ENCODE results near the gene GRIFIN.
"Not testable (repeated sequence)": the region's sequence is repeated elsewhere in the genome, so short reads cannot be mapped to it uniquely, and the experiment has no call there.

GRIFIN gene

GRCh38 chr7:2459674-2460073 lies 16.5 kb downstream of the GRIFIN start:
- DNase-seq (ENCODE audit: low read depth in 2 of 2): no peak

- DNase-seq (ENCODE audit: low read depth in 2 of 2): not testable (repeated sequence)
Observed at GRCh38 chr7:2453849-2454248, 22.3 kb downstream of the GRIFIN start.

- no peak for DNase-seq (ENCODE audit: low read depth in 2 of 2)
Observed at GRCh38 chr7:2452643-2453270, 23.4 kb downstream of the GRIFIN start.

GRCh38 chr7:2452074-2452507 lies 24.1 kb downstream of the GRIFIN start:
- no peak for DNase-seq (ENCODE audit: low read depth in 2 of 2)

- peak; percentile 63 for DNase-seq (ENCODE audit: low read depth in 2 of 2)
Observed at GRCh38 chr7:2451171-2452073, 24.8 kb downstream of the GRIFIN start.

- no peak for DNase-seq (ENCODE audit: low read depth in 2 of 2)
Observed at GRCh38 chr7:2450198-2451107, 25.7 kb downstream of the GRIFIN start.

- DNase-seq (ENCODE audit: low read depth in 2 of 2): no peak
Observed at GRCh38 chr7:2446676-2447075, 29.5 kb downstream of the GRIFIN start.

GRCh38 chr7:2445898-2446555 lies 30.2 kb downstream of the GRIFIN start:
- no peak for DNase-seq (ENCODE audit: low read depth in 2 of 2)

GRCh38 chr7:2445047-2445446 lies 31.2 kb downstream of the GRIFIN start:
- no peak for DNase-seq (ENCODE audit: low read depth in 2 of 2)

- DNase-seq (ENCODE audit: low read depth in 2 of 2): no peak
Observed at GRCh38 chr7:2444476-2444875, 31.7 kb downstream of the GRIFIN start.

GRCh38 chr7:2443491-2443890 lies 32.7 kb downstream of the GRIFIN start:
- DNase-seq (ENCODE audit: low read depth in 2 of 2): no peak

GRCh38 chr7:2441430-2442058 lies 34.7 kb downstream of the GRIFIN start:
- no peak for DNase-seq (ENCODE audit: low read depth in 2 of 2)

GRCh38 chr7:2440608-2441245 lies 35.5 kb downstream of the GRIFIN start:
- no peak for DNase-seq (ENCODE audit: low read depth in 2 of 2)

GRCh38 chr7:2438775-2439174 lies 37.4 kb downstream of the GRIFIN start:
- DNase-seq (ENCODE audit: low read depth in 2 of 2): no peak

- no peak for DNase-seq (ENCODE audit: low read depth in 2 of 2)
Observed at GRCh38 chr7:2438186-2438585, 38.0 kb downstream of the GRIFIN start.

- DNase-seq (ENCODE audit: low read depth in 2 of 2): no peak
Observed at GRCh38 chr7:2437537-2438148, 38.6 kb downstream of the GRIFIN start.

- no peak for DNase-seq (ENCODE audit: low read depth in 2 of 2)
Observed at GRCh38 chr7:2437136-2437535, 39.1 kb downstream of the GRIFIN start.

- DNase-seq (ENCODE audit: low read depth in 2 of 2): no peak
Observed at GRCh38 chr7:2436341-2437104, 39.7 kb downstream of the GRIFIN start.

GRCh38 chr7:2435146-2435545 lies 41.1 kb downstream of the GRIFIN start:
- DNase-seq (ENCODE audit: low read depth in 2 of 2): no peak

Data from stimulated activated CD8-positive, alpha-beta memory T cell treated with anti-CD3 and anti-CD28 coated beads, Interleukin-2, amount 100 ng/mL, for 1 hour (primary cell).